ENCODE results near the gene TIAM1.

DNA sequence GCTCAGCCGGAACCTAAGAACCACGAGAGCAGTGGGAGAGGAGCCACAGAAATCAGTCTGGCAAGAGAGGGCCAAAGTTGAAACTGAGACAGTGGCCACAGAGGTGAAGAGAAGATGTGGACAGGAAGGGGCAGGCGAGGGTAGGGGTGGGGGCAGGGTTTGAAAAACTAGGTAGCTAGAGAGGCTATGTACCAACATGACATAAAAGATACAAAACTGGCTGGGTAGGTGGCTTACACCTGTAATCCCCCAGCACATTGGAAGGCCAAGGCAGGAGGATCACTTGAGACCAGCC, 28.4 kb upstream of the TIAM1 start:
- TF ChIP-seq, protein P1, sequence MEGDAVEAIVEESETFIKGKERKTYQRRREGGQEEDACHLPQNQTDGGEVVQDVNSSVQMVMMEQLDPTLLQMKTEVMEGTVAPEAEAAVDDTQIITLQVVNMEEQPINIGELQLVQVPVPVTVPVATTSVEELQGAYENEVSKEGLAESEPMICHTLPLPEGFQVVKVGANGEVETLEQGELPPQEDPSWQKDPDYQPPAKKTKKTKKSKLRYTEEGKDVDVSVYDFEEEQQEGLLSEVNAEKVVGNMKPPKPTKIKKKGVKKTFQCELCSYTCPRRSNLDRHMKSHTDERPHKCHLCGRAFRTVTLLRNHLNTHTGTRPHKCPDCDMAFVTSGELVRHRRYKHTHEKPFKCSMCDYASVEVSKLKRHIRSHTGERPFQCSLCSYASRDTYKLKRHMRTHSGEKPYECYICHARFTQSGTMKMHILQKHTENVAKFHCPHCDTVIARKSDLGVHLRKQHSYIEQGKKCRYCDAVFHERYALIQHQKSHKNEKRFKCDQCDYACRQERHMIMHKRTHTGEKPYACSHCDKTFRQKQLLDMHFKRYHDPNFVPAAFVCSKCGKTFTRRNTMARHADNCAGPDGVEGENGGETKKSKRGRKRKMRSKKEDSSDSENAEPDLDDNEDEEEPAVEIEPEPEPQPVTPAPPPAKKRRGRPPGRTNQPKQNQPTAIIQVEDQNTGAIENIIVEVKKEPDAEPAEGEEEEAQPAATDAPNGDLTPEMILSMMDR (IDR thresholded peaks at IDR 0.05) = no peak
- no peak for TF ChIP-seq POLR2A (IDR thresholded peaks at IDR 0.05)

All from heart left ventricle (tissue), 13 donors.